BE2C (cell line): ENCODE measurements around the gene ALOX12.
"Not testable (repeated sequence)": the region's sequence is repeated elsewhere in the genome, so short reads cannot be mapped to it uniquely, and the experiment has no call there.

Source experiments
- DNase-seq: peaks from one replicate; pipeline ENCODE4 v3.0.0-alpha.2; 2020
- H3K27me3 ChIP-seq: fragments of 250-450 bp; sonication (Bioruptor Pico); 2 replicates; pipeline ENCODE4 v1.5.1; 2020; ENCODE audit warnings: mild to moderate bottlenecking
- H3K36me3 ChIP-seq: fragments of 250-450 bp; sonication (Bioruptor Pico); 2 replicates; pipeline ENCODE4 v1.5.1; 2020; ENCODE audit warnings: mild to moderate bottlenecking
- H3K4me1 ChIP-seq: fragments of 250-450 bp; sonication (Bioruptor Pico); 2 replicates; pipeline ENCODE4 v1.5.1; 2020
- H3K4me3 ChIP-seq: 2 replicates; pipeline ENCODE4 v1.5.1; 2011; ENCODE audit warnings: low read depth, low read length
- H3K9me3 ChIP-seq: fragments of 250-450 bp; sonication (Bioruptor Pico); 2 replicates; pipeline ENCODE4 v1.5.1; 2020
- TF ChIP-seq, protein P1 (sequence below): IDR thresholded peaks from 2 replicates; pipeline ENCODE4 v1.5.1; 2012; ENCODE audit warnings: mild to moderate bottlenecking, low read depth, low read length

The ALOX12 gene

GRCh38 chr17:7046127-7046724 is 50.4 kb downstream of the ALOX12 start:
- H3K9me3 ChIP-seq: no peaks in the 10 kb centered on the region
- no peaks in the 10 kb centered on the region for H3K4me1 ChIP-seq
- TF ChIP-seq, protein P1, sequence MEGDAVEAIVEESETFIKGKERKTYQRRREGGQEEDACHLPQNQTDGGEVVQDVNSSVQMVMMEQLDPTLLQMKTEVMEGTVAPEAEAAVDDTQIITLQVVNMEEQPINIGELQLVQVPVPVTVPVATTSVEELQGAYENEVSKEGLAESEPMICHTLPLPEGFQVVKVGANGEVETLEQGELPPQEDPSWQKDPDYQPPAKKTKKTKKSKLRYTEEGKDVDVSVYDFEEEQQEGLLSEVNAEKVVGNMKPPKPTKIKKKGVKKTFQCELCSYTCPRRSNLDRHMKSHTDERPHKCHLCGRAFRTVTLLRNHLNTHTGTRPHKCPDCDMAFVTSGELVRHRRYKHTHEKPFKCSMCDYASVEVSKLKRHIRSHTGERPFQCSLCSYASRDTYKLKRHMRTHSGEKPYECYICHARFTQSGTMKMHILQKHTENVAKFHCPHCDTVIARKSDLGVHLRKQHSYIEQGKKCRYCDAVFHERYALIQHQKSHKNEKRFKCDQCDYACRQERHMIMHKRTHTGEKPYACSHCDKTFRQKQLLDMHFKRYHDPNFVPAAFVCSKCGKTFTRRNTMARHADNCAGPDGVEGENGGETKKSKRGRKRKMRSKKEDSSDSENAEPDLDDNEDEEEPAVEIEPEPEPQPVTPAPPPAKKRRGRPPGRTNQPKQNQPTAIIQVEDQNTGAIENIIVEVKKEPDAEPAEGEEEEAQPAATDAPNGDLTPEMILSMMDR: no peak
- DNase-seq: no peak
- H3K4me3 ChIP-seq: no peak overlapping the region
- no peaks in the 10 kb centered on the region for H3K36me3 ChIP-seq
- H3K27me3 ChIP-seq: peaks cover 42% of the 10 kb centered on the region

GRCh38 chr17:7046725-7047397 is 51.0 kb downstream of the ALOX12 start:
- not testable (repeated sequence) for H3K36me3 ChIP-seq, DNase-seq, H3K4me3 ChIP-seq, H3K9me3 ChIP-seq, H3K4me1 ChIP-seq
- H3K27me3 ChIP-seq: peaks cover 42% of the 10 kb centered on the region

DNA sequence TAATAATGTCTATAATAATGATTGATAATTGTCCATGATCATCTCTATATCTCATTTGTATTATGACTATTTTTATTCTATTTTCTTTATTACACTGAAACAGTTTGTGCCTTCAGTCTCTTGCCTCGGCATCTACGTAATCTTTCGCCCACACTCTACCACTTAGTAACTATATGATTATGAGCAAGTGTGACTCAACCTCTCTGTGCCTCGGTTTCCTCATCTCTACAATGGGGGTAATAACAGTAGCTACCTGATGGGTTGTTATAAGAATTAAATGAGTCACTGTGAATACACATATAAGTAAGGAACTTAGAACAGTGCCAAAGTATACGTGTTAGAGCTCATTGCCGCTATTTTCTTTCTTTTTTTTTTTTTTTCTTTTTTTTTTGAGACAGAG is 51.7 kb downstream of the ALOX12 start:
- Histone ChIP-seq H3K27me3 (peaks cover 36% of the 10 kb centered on the region), H3K36me3 (no peaks in the 10 kb centered on the region), H3K4me3 (no peak overlapping the region), H3K9me3 (no peaks in the 10 kb centered on the region), H3K4me1 (no peaks in the 10 kb centered on the region)
- TF ChIP-seq, protein P1: no peak
- DNase-seq: no peak

- H3K36me3 ChIP-seq: no peaks in the 10 kb centered on the region
- H3K27me3 ChIP-seq: peaks cover 22% of the 10 kb centered on the region
- no peak for DNase-seq
- H3K4me3 ChIP-seq: no peak overlapping the region
- no peaks in the 10 kb centered on the region for H3K9me3 ChIP-seq
- H3K4me1 ChIP-seq: no peaks in the 10 kb centered on the region
- TF ChIP-seq, protein P1: no peak
Observed at GRCh38 chr17:7048968-7049367, 53.1 kb downstream of the ALOX12 start.

GRCh38 chr17:7050583-7050982 is 54.7 kb downstream of the ALOX12 start:
- H3K36me3 ChIP-seq, H3K9me3 ChIP-seq, H3K4me3 ChIP-seq, H3K4me1 ChIP-seq, DNase-seq: not testable (repeated sequence)
- peaks cover 15% of the 10 kb centered on the region for H3K27me3 ChIP-seq

- H3K36me3 ChIP-seq: no peaks in the 10 kb centered on the region
- TF ChIP-seq, protein P1: no peak
- H3K4me1 ChIP-seq: no peaks in the 10 kb centered on the region
Observed at GRCh38 chr17:7056386-7056785, 60.5 kb downstream of the ALOX12 start.

DNA sequence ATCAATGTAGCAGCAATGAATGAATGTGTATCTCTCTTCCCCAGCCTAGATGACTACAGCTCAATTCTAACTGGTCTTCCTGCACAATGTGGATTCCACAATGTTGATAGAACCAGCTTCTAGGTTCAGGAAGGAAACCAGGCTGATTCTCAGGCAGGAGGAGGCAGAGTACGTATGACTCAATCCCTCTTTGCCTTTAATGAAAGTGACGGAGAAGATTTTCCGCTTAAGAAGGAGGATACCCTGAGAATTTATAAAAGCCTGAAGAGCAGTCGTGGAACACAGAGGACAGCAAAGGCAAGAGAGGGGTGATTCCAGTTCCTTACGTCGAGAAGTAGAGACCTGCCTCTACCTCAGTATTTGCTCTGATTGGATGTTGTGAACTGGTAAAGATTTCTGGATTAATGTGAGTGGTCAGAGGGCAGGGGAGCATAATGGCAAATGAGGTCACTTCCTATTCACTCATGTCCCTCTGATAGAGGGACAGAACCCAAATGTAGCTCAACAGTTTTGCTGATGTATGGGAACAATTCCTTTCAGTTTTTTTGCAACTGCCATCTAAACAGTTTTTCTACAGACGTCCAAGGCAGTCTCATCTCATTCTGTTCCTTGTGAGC is 63.1 kb downstream of the ALOX12 start:
- Histone ChIP-seq H3K9me3 (no peaks in the 10 kb centered on the region), H3K4me1 (peaks cover 4% of the 10 kb centered on the region), H3K36me3 (no peaks in the 10 kb centered on the region), H3K4me3 (no peak overlapping the region), H3K27me3 (no peaks in the 10 kb centered on the region)
- no peak for DNase-seq
- TF ChIP-seq, protein P1: no peak

More at GRCh38 chr17:7056386-7056785, 60.5 kb downstream of the ALOX12 start:
- no peak for DNase-seq
- H3K9me3 ChIP-seq: no peaks in the 10 kb centered on the region
- no peaks in the 10 kb centered on the region for H3K27me3 ChIP-seq
- no peak overlapping the region for H3K4me3 ChIP-seq
